KBM-7 (cell line): ENCODE data around the gene SNX14.
A peak's percentile ranks its signal among the peaks of the same experiment; 100 is the strongest.

Experiments used
- DNase-seq: peaks from one replicate; pipeline ENCODE4 v3.0.0-alpha.2; 2015
- in situ Hi-C: fragments of 300-500 bp; cut with MboI; formaldehyde crosslinking; loops from 2 replicates; pipeline ENCODE4 v1.14.3; 2020; ENCODE audit warnings: low sequenced_read_pairs, low pct_unique_long_range_greater_than_20kb, mixed read lengths

SNX14 gene

GRCh38 chr6:85472744-85473143 is 120.9 kb downstream of the SNX14 start:
- no peak for DNase-seq
- in situ Hi-C loops, result no loop called here

GRCh38 chr6:85470023-85470410 is 123.6 kb downstream of the SNX14 start:
- DNase-seq, result peak; percentile 16
- in situ Hi-C loops, result no loop called here

- in situ Hi-C loops, result no loop called here
- DNase-seq, result no peak
Measured at GRCh38 chr6:85469276-85470022, 124.2 kb downstream of the SNX14 start.

GRCh38 chr6:85468326-85468725 is 125.3 kb downstream of the SNX14 start:
- DNase-seq, result no peak
- in situ Hi-C loops, result no loop called here

GRCh38 chr6:85465762-85466161 is 127.9 kb downstream of the SNX14 start:
- no peak for DNase-seq
- in situ Hi-C loops, result no loop called here

GRCh38 chr6:85464722-85465150 is 128.9 kb downstream of the SNX14 start:
- in situ Hi-C loops, result no loop called here
- no peak for DNase-seq

- peak; percentile 14 for DNase-seq
Measured at GRCh38 chr6:85464260-85464644, 129.4 kb downstream of the SNX14 start.

GRCh38 chr6:85463621-85464259 is 129.9 kb downstream of the SNX14 start:
- in situ Hi-C loops, result no loop called here

More at GRCh38 chr6:85464260-85464644, 129.4 kb downstream of the SNX14 start:
- in situ Hi-C loops, result no loop called here

GRCh38 chr6:85462673-85463072 is 131.0 kb downstream of the SNX14 start:
- in situ Hi-C loops, result no loop called here
- no peak for DNase-seq

More at GRCh38 chr6:85463621-85464259, 129.9 kb downstream of the SNX14 start:
- DNase-seq, result no peak

GRCh38 chr6:85461798-85462170 is 131.9 kb downstream of the SNX14 start:
- in situ Hi-C loops, result no loop called here
- DNase-seq, result no peak

GRCh38 chr6:85460921-85461797 is 132.5 kb downstream of the SNX14 start:
- in situ Hi-C loops, result no loop called here
- DNase-seq, result peak; percentile 17

GRCh38 chr6:85460154-85460920 is 133.3 kb downstream of the SNX14 start:
- in situ Hi-C loops, result no loop called here
- DNase-seq, result no peak

GRCh38 chr6:85459224-85459901 is 134.3 kb downstream of the SNX14 start:
- in situ Hi-C loops, result no loop called here
- DNase-seq, result no peak

GRCh38 chr6:85458782-85459181 is 134.9 kb downstream of the SNX14 start:
- DNase-seq, result no peak
- in situ Hi-C loops, result no loop called here

GRCh38 chr6:85458184-85458583 is 135.5 kb downstream of the SNX14 start:
- peak; percentile 43 for DNase-seq
- in situ Hi-C loops, result no loop called here

- DNase-seq, result no peak
- in situ Hi-C loops, result no loop called here
Measured at GRCh38 chr6:85456782-85457181, 136.9 kb downstream of the SNX14 start.
